GM12873 (cell line): Measurements from ENCODE around the gene SATB2.

Source experiments
- CTCF ChIP-seq: IDR thresholded peaks from 2 replicates; pipeline ENCODE4 v1.5.1; 2012; ENCODE audit warnings: low read depth, mild to moderate bottlenecking, moderate library complexity, low read length, control low read depth; ENCODE audit not compliant: insufficient read depth; ENCODE audit errors: missing control alignments

The SATB2 gene

GRCh38 chr2:199308567-199308966 lies 149.2 kb downstream of the SATB2 start:
- TF ChIP-seq CTCF = no peak

GRCh38 chr2:199307461-199307860 lies 150.3 kb downstream of the SATB2 start:
- no peak for TF ChIP-seq CTCF

GRCh38 chr2:199306116-199306515 lies 151.6 kb downstream of the SATB2 start:
- TF ChIP-seq CTCF = no peak

- no peak for TF ChIP-seq CTCF
Observed at GRCh38 chr2:199303728-199304177, 154.0 kb downstream of the SATB2 start.

- no peak for TF ChIP-seq CTCF
Observed at GRCh38 chr2:199302851-199303250, 154.9 kb downstream of the SATB2 start.

GRCh38 chr2:199288424-199288823 lies 169.3 kb downstream of the SATB2 start:
- TF ChIP-seq CTCF = no peak

GRCh38 chr2:199282309-199282708 lies 175.4 kb downstream of the SATB2 start:
- TF ChIP-seq CTCF = no peak
